ENCODE results near the gene HTR3E. TPM values are rescaled to one million over a fixed set of nuclear protein-coding genes. Genes with fewer than 3 reads are reported as not detected.
"Not testable (repeated sequence)": the region's sequence is repeated elsewhere in the genome, so short reads cannot be mapped to it uniquely, and the experiment has no call there.

The HTR3E gene, protein sequence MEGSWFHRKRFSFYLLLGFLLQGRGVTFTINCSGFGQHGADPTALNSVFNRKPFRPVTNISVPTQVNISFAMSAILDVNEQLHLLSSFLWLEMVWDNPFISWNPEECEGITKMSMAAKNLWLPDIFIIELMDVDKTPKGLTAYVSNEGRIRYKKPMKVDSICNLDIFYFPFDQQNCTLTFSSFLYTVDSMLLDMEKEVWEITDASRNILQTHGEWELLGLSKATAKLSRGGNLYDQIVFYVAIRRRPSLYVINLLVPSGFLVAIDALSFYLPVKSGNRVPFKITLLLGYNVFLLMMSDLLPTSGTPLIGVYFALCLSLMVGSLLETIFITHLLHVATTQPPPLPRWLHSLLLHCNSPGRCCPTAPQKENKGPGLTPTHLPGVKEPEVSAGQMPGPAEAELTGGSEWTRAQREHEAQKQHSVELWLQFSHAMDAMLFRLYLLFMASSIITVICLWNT
- total RNA-seq: not detected

DNA sequence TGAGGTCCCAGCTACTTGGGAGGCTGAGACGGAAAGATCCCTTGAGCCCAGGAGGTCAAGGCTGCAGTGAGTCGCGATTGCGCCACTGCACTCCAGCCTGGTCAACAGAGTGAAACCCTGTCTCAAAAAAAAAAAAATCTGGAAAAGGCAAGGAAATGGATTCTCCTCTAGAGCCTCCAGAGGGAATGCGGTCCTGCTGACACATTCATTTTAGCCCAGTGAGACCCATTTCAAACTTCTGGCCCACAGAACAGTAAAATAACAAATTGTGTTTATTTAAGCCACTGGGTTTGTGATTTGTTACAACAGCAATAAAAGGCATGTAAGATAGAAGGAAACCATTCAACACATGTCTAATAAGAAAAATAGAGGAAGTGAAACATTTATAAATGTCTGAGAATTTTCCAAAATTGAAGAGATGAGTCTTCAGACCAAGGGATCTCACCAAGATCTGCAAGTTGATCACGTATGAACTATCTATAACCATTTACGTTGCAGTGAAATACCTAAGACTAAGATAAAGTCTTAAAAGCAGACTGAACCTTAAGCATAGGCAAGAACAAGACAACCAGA, at the start of gene HTR3E:
TSS of gene HTR3E (plus strand) at position 254 of the 573 bp plus-strand sequence. CDS start 466 bp downstream, outside the sequence.
- H3K4me3 Mint-ChIP-seq: no peak within 1 kb of the TSS
- no peaks in the 10 kb centered on the region for H3K4me1 Mint-ChIP-seq
- POLR2A ChIA-PET: no interaction called here
- no peaks in the 10 kb centered on the region for H3K36me3 Mint-ChIP-seq
- H3K27ac Mint-ChIP-seq: no peak within 1 kb of the TSS
- ATAC-seq (ENCODE audit: low read depth) (no peak), DNase-seq (no peak)
- peaks cover 3% of the 10 kb centered on the region for H3K9me3 Mint-ChIP-seq
- peaks cover 16% of the 10 kb centered on the region for H3K27me3 Mint-ChIP-seq

DNA sequence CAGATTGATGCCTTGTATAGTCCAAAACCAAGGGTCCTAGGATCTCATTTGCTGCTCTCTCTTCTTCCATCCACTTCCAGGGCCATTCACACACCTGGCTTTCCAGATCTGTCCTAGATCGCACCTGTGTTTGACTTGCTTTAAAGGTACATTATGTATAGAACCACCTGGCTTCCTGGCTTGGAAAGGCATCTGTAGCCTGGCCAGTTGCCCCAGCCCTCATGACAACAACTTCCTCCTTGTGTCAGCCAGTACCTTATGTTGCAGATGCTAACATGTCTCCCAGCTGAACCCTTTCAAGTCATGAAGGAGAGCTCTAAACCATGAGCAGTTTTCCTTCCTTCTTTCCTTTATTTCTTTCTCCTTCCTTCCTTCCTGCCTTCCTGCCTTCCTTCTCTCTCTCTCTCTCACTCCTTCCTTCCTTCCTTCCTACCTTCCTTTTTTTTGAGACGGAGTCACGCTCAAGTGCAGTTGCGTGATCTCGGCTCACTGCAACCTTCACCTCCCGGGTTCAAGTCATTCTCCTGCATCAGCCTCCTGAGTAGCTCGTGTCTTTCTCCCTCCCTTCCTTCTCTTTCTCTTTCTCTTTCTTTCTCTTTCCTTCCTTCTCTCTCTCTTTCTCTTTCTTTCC, 46.5 kb upstream of the HTR3E start:
- Mint-ChIP-seq H3K4me3 (no peak overlapping the region), H3K9me3 (no peaks in the 10 kb centered on the region), H3K27ac (no peak overlapping the region), H3K4me1 (no peaks in the 10 kb centered on the region), H3K36me3 (no peaks in the 10 kb centered on the region), H3K27me3 (peaks cover 5% of the 10 kb centered on the region)
- ATAC-seq (ENCODE audit: low read depth) (no peak), DNase-seq (no peak)
- POLR2A ChIA-PET: interaction anchor here (0.6 kb wide), 1 partner anchor 9 kb away, joined by 4 read pairs; no protein-coding TSS in a partner anchor

DNA sequence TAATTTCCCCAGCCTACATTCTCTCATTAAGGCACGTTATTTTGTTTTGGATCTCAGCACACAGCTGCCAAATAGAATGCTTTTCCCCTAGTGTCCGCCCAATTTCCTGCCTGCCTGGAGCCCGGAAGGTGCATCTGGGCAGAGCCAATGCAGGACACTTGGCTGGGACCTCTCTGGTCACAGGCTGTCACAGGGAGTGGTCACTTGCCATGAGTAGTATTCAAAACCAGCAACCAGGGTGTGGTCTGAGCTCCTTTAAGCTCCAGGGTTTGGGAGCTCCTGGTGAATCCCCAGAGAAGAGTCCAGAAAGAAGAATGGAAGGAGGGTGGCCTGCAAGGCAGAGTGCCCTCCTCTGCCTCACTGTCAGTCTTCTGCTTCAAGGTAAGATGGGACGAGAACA, 44.1 kb upstream of the HTR3E start, which contains the start of gene HTR3C:
TSS of gene HTR3C (plus strand) at position 281 of the 400 bp plus-strand sequence. CDS start at position 315, 34 bp downstream.
- peaks cover 5% of the 10 kb centered on the region for H3K27me3 Mint-ChIP-seq
- H3K9me3 Mint-ChIP-seq: no peaks in the 10 kb centered on the region
- DNase-seq: no peak
- H3K4me1 Mint-ChIP-seq: no peaks in the 10 kb centered on the region
- ATAC-seq (ENCODE audit: low read depth): no peak
- no peak within 1 kb of the TSS for H3K27ac Mint-ChIP-seq
- no peak within 1 kb of the TSS for H3K4me3 Mint-ChIP-seq
- no peaks in the 10 kb centered on the region for H3K36me3 Mint-ChIP-seq
- POLR2A ChIA-PET: no interaction called here

DNA sequence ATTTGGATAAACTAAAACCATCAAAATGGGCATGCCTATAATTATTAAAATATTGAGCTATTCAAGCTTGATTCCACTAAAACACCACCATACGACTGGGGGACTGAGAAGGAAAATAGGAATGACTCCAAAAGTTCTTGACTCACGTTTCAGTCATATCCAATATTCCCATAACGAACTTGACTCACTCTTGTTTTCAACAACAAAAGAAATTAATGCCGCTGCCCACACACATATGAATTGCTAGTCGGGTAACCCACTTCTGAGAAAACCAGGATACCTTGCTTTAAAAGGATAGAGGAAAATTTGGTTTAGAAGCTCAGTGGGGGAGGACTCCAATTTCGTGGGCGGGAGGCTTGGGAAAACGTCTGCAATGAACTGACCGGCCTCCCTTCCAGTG, 38.8 kb upstream of the HTR3E start:
- DNase-seq: no peak
- Mint-ChIP-seq H3K27me3 (peaks cover 2% of the 10 kb centered on the region), H3K36me3 (no peaks in the 10 kb centered on the region), H3K4me1 (no peaks in the 10 kb centered on the region), H3K4me3 (no peak overlapping the region), H3K9me3 (no peaks in the 10 kb centered on the region), H3K27ac (no peak overlapping the region)
- no peak for ATAC-seq (ENCODE audit: low read depth)
- POLR2A ChIA-PET: no interaction called here

DNA sequence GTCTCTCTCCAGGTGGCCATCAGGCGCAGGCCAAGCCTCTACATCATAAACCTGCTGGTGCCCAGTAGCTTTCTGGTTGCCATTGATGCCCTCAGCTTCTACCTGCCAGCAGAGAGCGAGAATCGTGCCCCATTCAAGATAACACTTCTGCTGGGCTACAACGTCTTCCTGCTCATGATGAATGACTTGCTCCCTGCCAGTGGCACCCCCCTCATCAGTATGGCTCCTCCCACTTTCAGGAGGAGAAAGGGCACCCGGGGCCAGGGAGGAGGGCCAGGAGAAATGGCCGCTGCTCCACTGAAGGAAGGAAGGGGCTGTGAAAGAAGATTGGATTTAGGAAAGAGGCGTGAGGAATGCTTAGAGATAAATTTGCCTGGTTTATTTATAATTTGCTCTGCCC, 37.4 kb upstream of the HTR3E start:
- Mint-ChIP-seq H3K4me1 (no peaks in the 10 kb centered on the region), H3K36me3 (no peaks in the 10 kb centered on the region), H3K27ac (no peak overlapping the region), H3K27me3 (peaks cover 2% of the 10 kb centered on the region), H3K4me3 (no peak overlapping the region), H3K9me3 (no peaks in the 10 kb centered on the region)
- ATAC-seq (ENCODE audit: low read depth) (no peak), DNase-seq (no peak)
- POLR2A ChIA-PET: no interaction called here

DNA sequence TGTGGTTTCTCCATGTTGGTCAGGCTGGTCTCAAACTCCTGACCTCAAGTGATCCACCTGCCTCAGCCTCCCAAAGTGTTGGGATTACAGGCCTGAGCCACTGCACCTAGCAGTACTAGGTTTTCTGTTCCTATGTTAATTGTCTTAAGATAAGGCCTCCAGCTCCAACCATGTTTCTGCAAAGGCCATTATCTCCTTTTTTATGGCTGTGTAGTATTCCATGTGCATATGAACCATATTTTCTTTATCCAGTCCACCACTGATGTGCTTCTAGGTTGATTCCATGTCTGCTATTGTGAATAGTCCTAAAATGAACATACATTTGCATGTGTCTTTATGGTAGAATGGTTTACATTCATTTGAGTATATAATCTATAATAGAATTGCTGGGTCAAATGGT, 34.2 kb upstream of the HTR3E start:
- H3K27ac Mint-ChIP-seq: no peak overlapping the region
- no peaks in the 10 kb centered on the region for H3K4me1 Mint-ChIP-seq
- POLR2A ChIA-PET: no interaction called here
- H3K9me3 Mint-ChIP-seq: no peaks in the 10 kb centered on the region
- H3K4me3 Mint-ChIP-seq: no peak overlapping the region
- ATAC-seq (ENCODE audit: low read depth): no peak
- peaks cover 5% of the 10 kb centered on the region for H3K27me3 Mint-ChIP-seq
- DNase-seq: no peak
- H3K36me3 Mint-ChIP-seq: no peaks in the 10 kb centered on the region

DNA sequence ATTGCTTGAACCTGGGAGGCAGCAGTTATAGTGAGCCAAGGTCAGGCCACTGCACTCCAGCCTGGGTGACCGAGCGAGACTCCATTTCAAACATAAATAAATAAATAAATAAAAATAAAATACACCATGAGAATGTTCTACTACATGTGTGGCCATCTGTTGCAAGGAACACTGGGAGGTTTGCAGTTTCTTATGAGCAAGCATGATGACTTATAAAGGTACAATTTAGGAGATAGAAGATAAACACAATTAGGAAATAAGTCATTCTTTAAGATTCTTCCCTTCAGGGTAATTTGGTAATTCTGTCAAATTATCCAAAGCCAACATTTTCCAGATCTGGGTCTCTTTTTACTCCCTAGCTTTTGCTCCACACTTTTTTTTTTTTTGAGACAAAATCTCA, 30.7 kb upstream of the HTR3E start:
- Mint-ChIP-seq H3K27ac (no peak overlapping the region), H3K4me1 (no peaks in the 10 kb centered on the region), H3K36me3 (no peaks in the 10 kb centered on the region), H3K9me3 (peaks cover 5% of the 10 kb centered on the region), H3K4me3 (no peak overlapping the region), H3K27me3 (peaks cover 10% of the 10 kb centered on the region)
- POLR2A ChIA-PET: no interaction called here
- ATAC-seq (ENCODE audit: low read depth): no peak
- DNase-seq: no peak

DNA sequence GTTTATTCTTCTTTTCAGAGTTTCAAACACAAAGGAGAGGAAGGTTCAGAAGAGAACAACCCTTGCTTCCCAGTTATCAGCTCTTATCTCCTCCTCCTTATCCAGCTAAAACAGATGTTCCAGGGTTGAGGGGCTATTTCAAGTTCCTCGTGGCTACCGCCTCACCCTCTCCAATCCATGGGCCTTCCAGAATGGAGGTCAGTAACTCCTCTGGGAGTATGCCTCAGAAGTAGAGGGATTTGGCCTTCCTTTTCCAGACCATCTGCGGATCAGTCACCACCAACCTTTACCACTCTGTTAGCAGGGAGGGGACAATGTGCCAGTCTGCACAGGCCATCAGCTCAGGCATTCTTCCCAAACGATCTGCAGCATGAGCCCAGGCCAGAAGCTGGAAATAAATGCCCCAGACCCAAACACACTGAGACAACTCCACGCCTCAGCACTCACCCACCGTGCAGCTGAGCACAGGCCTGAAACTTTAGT, 29.2 kb upstream of the HTR3E start:
- Mint-ChIP-seq H3K36me3 (no peaks in the 10 kb centered on the region), H3K9me3 (peaks cover 5% of the 10 kb centered on the region), H3K27me3 (peaks cover 10% of the 10 kb centered on the region), H3K4me3 (no peak overlapping the region), H3K4me1 (no peaks in the 10 kb centered on the region), H3K27ac (no peak overlapping the region)
- DNase-seq (no peak), ATAC-seq (ENCODE audit: low read depth) (no peak)
- POLR2A ChIA-PET: no interaction called here

DNA sequence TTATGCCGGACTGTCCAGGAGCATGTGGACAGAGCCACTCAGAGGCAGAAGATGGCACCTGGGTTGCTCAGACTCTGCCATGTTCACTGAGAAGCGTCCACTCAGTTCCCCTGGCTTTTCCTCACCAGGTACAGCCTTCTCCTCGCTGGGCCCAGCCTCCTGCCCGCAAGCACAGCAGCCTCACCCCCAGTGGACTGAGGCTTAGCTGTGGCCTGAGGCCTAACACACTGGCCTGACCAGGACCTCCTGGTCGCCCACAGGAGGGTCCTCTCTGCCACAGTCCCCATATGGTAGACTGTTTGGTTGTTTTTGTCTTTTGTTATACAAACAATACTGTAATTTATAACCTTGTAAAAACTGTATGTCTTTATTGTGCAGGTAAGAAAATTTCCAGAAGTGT, 28.5 kb upstream of the HTR3E start:
- DNase-seq (no peak), ATAC-seq (ENCODE audit: low read depth) (no peak)
- H3K9me3 Mint-ChIP-seq: peaks cover 5% of the 10 kb centered on the region
- POLR2A ChIA-PET: no interaction called here
- H3K27ac Mint-ChIP-seq: no peak overlapping the region
- H3K4me1 Mint-ChIP-seq: no peaks in the 10 kb centered on the region
- no peak overlapping the region for H3K4me3 Mint-ChIP-seq
- no peaks in the 10 kb centered on the region for H3K36me3 Mint-ChIP-seq
- H3K27me3 Mint-ChIP-seq: peaks cover 14% of the 10 kb centered on the region

DNA sequence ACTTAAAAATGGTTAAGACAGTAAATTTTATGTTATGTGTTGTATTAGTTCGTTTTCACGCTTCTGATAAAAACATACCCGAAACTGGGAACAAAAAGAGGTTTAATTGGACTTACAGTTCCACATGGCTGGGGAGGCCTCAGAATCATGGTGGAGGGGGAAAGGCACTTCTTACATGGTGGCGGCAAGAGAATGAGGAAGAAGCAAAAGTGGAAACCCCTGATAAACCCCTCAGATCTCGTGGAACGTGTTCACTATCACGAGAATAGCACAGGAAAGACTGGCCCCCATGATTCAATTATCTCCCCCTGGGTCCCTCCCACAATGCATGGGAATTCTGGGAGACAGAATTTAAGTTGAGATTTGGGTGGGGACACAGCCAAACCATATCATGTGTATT, 25.7 kb upstream of the HTR3E start:
- H3K27ac Mint-ChIP-seq; POLR2A ChIA-PET; H3K4me3 Mint-ChIP-seq; H3K36me3 Mint-ChIP-seq; DNase-seq; H3K9me3 Mint-ChIP-seq; H3K4me1 Mint-ChIP-seq; ATAC-seq (ENCODE audit: low read depth): not testable (repeated sequence)
- H3K27me3 Mint-ChIP-seq: peaks cover 18% of the 10 kb centered on the region

DNA sequence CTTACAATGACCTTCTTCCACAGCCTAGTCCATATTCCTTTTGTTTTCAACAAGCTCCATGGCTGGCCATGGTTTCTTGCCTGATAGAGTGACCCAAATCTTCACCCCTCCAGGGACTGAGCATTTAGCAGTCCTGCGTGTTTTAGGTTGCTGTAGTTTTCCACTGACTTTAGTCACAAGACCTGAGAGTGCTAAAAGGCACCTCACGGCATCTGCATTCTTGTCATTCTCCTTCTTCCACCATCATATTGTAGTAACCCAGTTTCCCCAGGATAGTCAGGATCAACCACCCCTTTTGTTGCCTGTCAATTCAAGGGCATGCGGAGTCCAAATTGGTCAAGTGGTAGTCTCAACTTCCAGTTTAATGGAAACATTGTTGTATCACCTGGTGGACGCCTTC, 23.2 kb upstream of the HTR3E start:
- Mint-ChIP-seq H3K9me3 (peaks cover 8% of the 10 kb centered on the region), H3K4me3 (no peak overlapping the region), H3K27me3 (peaks cover 19% of the 10 kb centered on the region), H3K27ac (no peak overlapping the region), H3K4me1 (no peaks in the 10 kb centered on the region), H3K36me3 (no peaks in the 10 kb centered on the region)
- POLR2A ChIA-PET: no interaction called here
- ATAC-seq (ENCODE audit: low read depth): no peak
- no peak for DNase-seq

DNA sequence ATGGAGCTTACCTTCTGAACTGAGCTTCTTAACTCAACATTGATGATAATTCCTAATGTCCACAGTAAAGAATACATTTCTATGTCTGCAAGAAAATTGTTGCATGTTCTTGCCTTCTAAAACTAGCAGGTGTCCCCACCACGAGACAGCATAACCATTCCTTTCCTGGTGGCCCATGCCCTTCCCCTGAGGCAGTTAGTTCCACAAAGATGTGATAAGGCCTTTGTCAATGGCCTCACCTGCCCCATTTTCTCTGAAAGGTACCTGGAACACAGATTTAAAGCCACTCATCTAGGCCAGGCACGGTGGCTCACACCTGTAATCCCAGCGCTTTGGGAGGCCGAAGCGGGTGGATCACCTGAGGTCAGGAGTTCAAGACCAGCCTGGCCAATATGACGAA, 21.0 kb upstream of the HTR3E start:
- no peak for ATAC-seq (ENCODE audit: low read depth)
- POLR2A ChIA-PET: no interaction called here
- Mint-ChIP-seq H3K9me3 (peaks cover 5% of the 10 kb centered on the region), H3K4me3 (no peak overlapping the region), H3K27me3 (peaks cover 15% of the 10 kb centered on the region), H3K4me1 (no peaks in the 10 kb centered on the region), H3K27ac (no peak overlapping the region), H3K36me3 (no peaks in the 10 kb centered on the region)
- no peak for DNase-seq

DNA sequence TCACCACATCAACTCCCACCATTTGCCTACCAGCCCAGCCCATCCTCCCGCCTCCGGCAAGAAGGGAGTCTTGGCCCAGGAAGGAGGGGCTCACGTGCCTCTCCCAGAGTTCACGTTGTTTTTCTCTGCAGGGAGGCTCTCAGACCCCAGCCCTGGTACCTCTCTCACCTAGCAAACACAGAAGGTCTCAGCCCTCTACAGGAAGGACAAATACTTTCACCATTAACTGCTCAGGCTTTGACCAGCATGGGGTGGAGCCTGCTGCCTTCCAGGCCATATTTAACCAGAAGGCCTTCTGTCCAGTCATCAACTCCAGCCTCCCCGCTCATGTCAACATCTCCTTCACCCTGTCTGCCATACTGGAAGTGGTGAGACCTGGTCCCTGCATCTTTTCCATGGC, 19.0 kb upstream of the HTR3E start:
- Mint-ChIP-seq H3K36me3 (no peaks in the 10 kb centered on the region), H3K9me3 (peaks cover 2% of the 10 kb centered on the region), H3K27ac (no peak overlapping the region), H3K4me3 (no peak overlapping the region), H3K4me1 (no peaks in the 10 kb centered on the region), H3K27me3 (peaks cover 14% of the 10 kb centered on the region)
- ATAC-seq (ENCODE audit: low read depth) (no peak), DNase-seq (no peak)
- POLR2A ChIA-PET: no interaction called here

DNA sequence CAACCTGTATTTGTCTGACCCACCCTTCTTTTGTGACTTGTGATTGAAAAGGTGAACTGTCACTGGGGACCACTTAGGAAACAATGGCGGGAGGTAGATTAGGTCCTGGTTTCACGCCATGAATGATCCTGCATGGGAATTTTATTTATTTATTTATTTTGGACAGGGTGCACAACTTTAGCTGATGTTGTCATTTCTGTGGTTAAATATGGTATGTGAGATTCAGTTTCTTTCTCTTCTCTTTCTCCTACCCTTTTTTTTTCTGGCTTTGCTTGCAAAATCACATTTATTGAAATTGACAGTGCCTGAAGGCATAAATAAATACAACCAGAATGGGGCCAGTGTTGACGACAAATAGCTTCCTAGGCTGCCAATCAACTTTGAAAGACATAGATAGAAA, 18.0 kb upstream of the HTR3E start:
- Mint-ChIP-seq H3K27ac (no peak overlapping the region), H3K9me3 (peaks cover 2% of the 10 kb centered on the region), H3K27me3 (peaks cover 11% of the 10 kb centered on the region), H3K36me3 (no peaks in the 10 kb centered on the region), H3K4me3 (no peak overlapping the region), H3K4me1 (no peaks in the 10 kb centered on the region)
- no peak for ATAC-seq (ENCODE audit: low read depth)
- POLR2A ChIA-PET: no interaction called here
- DNase-seq: no peak

All from activated naive CD8-positive, alpha-beta T cell treated with anti-CD3 and anti-CD28 coated beads, Interleukin-2, amount 10 ng/mL, durations not matched to agents 7 days and 5 days (primary cell).